HG03342 (cell line): ENCODE measurements around the gene VANGL1.
A peak's percentile ranks its signal among the peaks of the same experiment; 100 is the strongest.

Source experiments
- ATAC-seq: cut with Tn5 transposase; IDR thresholded peaks from one replicate; pipeline ENCODE4 v1.9.1; 2021; ENCODE audit warnings: mild to moderate bottlenecking, moderate library complexity; ENCODE audit not compliant: unreplicated experiment

The VANGL1 gene

DNA sequence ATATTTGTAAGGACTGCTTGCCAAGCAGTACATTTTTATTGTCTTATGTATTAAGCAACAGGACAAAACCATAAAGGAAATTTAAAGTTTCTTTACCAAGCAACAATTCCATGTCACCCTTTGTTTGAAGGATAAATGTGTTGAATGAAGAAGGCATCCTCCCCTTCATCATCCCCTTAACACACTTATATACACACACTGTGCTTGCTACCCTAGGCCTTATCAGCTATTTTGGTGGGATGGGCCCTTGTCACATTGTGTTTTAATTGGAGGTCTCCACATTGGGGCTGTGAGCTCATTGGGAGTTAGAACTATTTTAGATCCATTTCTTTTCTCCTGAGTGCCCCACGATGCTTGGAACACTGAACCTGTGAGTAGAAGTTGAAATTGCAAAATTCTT, 1.9 kb downstream of the VANGL1 start:
- no peak for ATAC-seq

DNA sequence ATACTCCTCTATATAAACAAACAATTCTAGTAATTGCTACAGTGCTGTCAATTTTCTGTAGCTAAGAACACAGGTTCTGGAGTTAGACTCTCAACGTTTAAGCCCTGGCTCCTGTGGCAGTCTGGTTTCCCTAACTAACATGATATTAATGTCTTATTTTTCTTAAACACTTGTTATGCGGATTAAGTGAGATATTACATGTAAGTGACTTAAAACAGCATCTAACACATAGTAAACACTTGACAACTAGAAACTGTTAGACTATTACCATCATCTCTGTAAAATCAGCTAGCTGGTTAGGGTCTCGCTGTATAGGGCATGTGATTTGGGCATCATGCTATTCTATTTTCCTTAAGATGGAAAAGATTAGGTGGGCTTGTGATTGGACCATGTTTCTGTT, 2.3 kb downstream of the VANGL1 start:
- ATAC-seq: no peak

DNA sequence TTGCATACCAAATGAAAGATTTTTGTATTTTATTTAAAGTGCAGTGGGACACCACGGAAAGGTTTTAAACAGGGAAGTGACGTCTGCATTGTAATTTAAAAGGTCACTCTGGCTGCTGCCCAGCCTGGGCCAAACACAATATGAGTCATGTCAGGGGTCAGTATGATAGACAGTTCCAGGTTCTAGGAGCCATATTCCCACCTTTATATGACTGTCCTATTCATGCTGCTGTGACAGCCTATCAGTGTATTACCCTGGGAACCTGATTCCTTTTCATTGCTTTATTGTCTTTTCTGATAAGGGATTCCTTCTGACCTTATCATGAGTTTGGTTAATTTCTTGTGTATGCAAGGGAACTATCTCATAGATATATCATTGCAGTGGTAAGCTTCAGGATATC, 5.3 kb downstream of the VANGL1 start:
- no peak for ATAC-seq

DNA sequence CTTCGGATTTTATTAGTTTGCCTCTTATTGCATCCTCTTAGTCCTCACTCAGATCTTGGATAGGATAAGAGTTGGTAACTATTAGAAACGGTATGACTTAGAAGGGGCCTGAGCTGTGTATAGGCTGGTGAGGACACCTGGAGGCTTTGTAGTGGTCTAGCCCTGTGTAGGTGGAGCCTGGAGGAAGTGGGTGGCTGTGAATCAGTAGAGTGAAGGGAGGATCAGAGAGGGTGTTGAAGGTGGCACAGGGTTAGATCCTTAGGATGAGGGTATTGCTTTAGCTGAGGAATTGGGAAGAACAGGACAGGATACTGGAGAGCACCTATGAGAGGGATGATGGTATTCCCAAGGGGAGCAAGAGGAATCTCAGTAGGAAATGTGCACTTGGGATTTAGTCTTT, 5.7 kb downstream of the VANGL1 start:
- ATAC-seq: no peak

DNA sequence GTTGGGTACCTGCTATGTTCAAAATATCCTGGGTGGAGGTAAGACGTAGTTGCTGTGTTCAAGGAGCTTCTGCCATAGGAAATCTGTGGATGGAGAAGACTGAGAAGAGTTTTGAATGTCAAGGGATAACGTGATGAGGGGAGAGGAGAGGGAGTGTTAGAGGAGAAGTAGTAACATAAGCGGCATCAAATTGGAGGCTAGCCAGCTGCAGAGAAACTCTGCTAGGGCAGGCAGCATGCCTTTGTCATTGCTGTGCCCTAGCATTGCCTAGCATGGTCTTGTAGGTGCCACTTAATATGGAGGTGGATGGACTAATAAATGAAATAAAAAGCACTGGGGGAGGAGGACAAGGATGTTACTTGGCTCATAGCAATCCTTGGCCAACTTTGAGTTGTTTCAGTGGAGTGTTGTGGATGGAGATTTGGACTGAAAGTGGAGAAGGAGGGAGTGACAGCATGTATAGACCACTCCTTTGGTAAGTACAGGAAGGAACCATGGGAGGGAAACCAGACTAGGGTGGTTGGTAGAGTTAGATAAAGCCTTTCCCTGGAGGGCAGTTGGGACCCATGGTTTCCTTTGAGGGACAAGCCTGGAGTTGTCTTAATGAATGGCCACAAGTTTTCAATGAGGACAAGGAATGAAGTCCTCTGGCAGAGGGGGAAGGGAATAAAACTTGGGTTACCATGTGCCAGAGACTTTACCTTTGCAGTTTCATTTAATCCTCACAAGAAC, 6.3 kb downstream of the VANGL1 start:
- no peak for ATAC-seq

DNA sequence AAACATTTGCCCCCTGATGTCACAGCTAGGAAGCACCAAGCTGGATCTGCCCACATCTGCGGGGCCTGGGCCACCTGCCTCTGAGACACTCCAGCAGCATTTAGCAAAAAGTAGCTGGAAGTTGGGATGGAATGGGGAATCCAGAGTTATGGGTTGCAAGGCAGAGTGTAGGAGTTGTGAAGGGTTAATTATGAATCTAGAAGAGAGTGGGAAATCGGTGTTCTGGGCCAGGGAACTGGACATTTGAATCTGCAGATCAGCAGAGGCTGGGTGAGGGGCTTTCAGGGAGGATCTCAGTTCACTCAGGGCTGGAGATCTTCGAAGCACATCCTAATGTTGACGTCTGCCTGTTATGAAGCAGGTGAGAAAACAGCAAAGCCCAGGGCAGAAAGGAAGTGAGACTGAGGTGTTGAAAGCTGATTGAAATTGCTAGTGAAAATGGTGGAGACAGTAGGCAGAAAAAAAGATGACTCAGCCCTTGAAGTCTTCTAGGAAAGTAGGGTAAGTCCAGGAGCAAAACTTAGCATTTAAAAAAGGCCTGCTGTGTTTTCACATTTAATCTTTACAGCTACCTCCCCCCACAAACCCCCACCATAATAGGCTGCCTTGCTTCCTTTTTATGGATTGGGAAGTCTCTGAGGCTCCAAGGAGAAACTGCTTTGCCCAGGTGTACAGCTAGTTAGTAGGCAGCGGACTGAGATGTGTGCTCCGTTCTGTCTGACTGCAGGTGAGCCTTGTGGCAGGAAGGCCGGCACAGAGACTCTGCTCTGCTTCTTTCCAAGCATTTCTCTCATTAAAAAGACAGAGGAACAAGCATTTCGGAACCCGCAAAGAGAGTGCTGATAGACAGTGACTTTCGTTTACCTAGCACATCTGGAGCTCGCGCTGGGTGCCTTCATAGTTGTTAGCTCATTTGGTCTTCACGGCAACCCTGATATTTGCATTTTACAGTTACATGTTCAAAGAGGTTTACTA, 7.2 kb downstream of the VANGL1 start:
- peak; percentile 81 for ATAC-seq

DNA sequence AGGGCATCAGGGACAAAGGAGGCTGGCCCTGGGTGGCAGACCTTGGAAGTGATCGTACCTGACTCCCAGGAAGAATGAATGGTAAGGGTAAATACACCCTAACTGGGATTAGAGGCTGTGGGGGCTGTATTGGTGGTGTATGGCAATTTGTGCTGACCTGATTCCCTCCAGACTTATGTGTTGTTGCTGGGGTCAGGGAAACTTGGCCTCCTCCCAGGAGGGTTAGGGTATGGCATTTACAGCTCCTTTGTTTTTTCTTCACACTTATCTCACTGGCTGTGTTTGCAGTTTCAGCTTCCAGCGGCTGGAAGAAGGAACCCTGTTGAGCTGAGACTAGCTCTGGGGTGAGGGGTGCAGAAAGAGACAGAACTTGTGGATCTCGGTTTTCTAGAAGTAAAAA, 8.2 kb downstream of the VANGL1 start:
- ATAC-seq: no peak

DNA sequence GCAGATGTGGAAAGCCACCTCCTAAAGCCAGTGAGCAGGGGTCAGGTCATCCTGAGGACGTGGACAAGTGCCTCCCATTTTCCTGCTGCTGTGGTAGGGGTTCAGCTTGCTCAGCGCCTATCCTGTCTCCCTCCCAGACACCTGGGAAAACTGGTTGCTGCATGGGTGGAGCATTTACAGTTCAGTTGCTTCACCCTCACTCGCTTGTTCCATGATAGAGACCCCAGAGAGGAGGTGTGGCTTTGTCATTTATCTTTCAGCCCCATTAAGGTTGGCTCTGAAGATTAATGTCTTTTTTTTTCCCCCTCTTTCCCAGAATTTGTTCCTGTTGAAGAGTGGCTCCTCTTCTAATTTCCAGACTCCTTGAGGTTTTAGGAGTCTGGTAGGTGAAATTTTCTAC, 9.2 kb downstream of the VANGL1 start:
- ATAC-seq: no peak

DNA sequence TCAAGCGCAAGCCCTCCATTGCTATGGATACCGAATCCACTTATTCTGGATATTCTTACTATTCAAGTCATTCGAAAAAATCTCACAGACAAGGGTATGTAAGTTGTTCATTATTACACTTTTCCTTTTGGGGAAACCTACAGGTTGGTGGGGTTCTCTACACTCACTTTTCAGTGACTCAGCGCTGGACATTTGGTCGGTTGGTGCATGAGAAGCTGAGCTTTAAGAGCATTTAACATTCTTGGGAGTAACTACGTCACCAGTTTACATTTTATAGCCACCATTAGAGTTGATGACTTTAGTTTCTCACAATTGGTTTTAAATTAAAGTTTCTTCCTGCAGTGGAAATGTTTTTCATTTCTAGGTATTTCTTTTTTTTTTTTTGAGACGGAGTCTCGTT, 9.6 kb downstream of the VANGL1 start:
- no peak for ATAC-seq

DNA sequence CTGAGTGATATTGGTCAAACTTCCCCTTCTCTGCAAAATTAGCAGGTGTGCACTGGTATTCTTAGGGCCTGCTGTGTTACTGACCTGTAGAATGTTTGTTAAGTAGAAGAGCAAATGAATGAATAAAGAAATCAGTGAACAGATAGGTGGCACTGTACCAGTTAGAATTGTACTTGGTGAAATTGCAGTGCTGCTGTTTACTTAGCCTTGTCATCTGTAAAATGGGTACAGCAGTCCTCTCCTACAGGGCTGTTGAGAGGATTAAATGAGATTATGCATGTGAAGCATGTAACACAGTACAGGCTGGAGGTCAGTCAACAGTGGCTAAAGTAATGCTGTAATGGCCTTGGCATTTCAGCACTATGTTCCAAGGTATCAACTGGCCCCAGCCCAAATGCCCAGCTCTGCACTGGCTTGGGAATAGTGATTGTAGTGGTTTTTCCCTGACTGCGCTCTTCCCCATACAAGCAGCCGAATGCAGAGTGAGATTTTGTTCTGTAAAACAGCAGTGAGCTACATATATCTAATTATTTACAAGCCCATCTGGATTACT, 10.5 kb downstream of the VANGL1 start:
- ATAC-seq: no peak

DNA sequence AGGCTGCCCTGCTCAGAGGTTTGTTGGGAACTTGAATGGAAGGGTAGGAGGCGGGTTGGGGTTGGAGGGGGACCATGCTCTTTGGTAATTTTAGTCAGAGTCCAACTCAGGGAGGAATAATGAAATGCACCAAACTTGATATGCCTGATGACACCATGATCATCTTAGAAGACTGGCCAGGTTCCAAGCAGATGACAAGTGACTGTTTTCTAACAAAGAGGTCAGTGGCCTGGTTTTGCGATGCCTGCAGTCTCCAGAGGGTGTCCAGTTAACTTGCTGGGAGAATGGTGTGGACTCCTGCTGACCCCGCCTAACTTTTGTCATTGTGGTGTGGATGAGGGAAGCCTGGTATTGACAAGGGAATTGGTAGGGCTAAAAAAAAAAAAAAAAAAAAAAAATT, 12.4 kb downstream of the VANGL1 start:
- ATAC-seq: no peak

DNA sequence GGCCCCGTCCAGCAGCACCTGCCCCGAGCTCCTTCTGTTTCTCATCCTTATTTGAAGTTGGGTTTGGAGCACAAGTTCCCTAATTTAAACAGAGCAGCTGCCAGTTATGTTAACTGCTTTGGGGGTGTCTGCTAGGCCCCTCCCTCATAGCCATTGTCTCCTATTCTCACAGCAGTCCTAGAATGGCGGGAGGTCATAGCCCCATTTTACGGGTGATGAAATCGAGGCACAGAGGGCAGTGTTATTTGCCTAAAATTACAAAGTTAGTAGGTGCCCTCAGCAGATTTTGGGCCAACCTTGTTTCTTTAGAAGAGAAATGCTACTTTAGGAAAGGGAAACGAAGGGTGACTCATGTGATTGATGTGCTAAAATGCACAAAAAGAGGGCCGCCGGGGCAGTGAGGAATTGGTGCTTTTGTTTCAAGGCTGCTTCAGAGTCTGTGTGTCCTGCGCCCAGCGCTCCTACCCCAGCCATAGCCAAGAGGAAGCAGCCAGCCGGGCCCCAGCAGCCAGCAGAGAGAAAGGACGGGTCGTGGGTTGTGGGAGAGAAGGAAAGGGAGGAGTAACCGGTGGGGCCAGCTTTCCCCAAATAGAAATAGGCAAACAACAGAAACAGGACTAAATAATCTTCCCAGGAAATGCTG, 13.0 kb downstream of the VANGL1 start:
- no peak for ATAC-seq

DNA sequence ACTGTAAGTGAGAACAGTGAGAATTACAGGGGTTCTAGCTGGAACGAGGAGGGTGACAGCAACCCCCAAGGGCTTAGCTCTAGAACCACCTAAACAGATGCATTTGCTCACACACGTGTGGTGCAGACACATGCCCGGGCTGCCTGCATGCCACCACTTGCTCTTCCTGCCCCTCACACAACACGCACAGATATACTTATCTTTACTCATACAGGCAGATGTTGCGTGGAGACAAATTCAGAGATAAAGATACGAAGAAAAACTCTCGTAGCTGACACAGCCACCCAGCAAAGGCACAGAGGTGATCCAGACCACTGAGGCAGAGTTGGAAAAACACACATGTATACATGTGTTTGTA, 13.5 kb downstream of the VANGL1 start:
- no peak for ATAC-seq

DNA sequence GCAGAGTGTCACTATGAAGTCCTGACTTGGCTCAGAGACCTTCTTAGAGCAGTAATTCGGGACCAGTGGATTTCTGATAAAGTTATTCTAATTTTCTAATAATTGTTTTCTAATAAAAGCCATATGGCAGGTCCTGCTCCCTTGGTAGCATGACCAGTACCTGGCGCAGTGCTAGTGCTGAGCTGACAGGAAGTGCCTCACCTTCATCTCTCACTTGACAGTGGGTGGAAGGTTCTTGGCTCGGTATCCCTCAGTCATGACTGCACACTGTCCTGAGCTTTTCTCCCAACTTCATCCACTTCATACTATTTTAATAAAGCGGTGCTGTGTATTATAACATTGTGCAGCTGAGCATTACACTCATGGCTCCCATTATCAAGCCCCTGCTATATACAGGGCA, 14.1 kb downstream of the VANGL1 start:
- ATAC-seq: no peak

DNA sequence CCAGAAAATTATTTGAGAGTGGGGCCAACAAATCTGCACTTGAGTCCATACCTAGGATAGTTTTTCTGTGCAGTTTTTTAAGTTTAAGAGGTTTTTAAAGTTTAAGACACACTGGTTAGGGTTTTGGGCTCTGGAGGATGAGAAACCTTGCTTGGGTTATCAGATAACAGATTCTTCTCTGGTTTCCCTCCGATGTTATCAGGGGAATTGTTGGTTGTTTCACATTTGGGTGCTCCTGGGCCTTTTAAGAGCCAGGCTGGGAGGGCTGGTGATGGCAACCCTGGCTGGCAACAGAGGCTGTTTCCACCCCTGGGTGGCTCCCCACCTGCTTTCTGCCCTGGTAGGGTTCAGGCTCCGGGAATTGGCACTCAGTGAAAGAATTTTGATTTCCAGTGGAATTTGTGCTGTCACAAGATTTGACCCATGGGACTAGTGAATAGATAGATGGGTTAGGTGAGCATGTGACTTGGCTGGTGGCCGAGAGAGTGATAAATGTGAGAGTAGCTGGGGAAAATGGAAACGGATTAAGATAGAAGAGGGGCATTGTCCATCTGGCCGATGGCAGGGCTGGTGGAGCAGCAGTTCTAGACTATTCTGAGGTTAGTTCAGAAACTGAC, 14.8 kb downstream of the VANGL1 start:
- no peak for ATAC-seq

DNA sequence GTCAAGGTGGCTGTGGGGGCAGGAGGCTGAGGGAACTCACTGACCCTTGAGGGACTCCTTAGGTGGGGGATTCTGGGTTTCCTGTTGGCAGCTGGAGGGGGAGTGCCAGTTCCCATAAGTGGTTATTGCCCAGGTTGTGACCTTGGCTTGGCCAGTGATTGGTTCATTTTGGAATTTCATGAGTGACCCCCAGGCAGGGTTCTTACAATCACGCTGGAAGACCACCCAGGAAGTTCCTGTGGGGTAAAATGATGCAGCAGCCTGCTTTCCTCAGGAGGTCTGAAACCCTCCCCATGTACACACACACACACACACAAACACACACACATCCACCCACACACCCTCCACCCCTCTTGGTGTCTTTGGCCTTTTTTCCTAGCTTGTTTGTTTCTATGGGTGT, 16.9 kb downstream of the VANGL1 start:
- ATAC-seq: no peak

DNA sequence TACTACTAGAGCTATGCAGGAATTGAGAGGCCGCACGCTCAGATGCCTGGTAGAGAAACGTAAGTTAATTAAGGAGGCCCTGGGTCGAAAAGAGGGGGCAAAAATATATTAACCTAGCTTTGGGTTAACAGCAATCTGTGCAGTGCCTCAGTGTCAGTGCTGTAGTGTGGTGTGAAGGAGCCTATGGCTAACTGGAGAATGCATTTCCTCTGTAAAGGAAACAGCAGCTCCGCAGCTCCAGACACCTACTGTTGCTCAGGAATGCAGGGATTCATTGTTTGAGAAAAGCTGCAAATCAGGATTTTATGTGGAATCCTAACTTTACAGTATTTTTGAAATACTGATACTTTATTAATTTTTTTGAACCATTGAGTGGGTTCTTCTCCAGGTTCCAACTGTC, 18.4 kb downstream of the VANGL1 start:
- ATAC-seq: no peak

DNA sequence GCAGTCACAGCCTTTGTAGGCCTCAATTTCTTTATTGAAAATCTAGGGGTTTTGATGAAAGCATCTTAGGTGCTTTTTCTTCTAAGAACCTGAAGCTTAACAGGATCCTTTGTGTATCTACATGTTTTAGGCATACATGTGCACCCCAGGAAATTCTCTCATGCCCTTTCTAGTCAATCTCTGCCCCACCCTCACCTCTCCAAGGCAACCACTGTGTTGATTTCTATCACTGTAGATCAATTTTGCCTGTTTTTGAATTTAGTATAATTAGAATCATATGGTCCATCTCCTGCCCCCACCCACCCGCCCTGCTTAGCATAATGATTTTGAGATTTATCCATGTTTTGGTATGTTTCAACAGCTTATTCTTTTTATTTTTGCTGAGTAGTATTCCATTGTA, 19.4 kb downstream of the VANGL1 start:
- no peak for ATAC-seq

DNA sequence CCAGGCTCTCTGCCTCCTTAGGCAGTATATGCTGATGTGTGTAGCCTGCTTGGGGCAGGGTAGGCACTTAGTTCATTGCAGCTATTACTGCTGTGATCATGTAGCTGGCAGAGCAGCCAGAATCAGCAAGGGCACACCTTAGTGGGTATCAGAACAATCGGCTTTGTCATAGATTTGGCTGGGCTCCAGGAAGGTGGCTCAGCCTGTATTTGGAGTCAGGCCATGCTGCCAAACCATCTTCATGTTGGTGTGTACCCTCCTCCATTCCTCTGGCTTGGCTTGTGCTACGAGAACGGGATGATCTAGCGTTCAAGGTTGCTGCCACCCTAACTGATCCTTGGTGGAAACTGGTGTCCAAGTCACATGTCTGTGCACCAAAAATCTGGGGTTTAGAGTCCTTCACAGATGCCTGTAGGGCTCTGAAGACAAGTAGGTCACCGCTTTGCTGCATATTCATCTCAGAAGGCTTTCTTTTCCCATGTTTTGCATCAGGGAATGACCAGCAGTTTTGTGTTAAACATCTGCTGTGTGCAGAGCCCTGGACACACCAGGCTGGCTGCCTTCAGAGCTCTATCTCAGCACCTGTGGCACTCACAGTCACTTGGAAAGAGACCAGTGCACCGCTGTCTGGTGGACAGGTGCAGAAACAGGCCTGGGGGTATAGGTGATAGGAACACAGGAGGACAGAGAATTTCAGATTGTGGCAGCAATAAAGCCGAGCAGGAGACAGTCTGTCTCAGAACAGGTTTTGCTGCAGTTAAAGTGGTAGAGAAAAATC, 23.7 kb downstream of the VANGL1 start:
- no peak for ATAC-seq

DNA sequence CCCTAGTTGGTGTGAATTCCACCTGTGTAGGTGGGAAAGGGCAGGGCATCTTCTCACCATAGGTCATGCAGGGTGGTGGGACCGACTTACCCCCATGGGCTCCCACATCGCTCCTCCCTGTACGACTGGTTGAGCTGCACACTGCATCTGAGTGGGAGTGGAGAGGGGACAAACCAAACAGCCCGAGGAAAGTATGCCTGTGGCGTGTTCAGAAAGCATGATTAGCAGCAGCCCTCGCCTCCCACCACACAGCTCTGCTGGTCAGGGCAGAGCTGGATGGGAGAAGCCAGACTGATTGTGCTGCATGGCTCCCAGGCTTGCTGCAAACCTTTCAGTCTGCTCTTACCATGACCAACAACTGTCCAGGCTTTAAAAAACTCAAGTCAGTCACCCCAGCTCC, 24.4 kb downstream of the VANGL1 start:
- ATAC-seq: no peak
